Amniotic stem cell (primary cell): ENCODE results near the gene ZNF728.
"Not testable (repeated sequence)": the region's sequence is repeated elsewhere in the genome, so short reads cannot be mapped to it uniquely, and the experiment has no call there.

Experiments
- DNase-seq: peaks from one replicate; lab custom pipeline; 2025; lab: John Stamatoyannopoulos, UW

The ZNF728 gene

GRCh38 chr19:23002690-23003422 is at the start of gene ZNF728:
TSS of gene ZNF728 (minus strand) at chr19:23003176. CDS start at chr19:23003030, 146 bp downstream.
- DNase-seq = no peak

DNA sequence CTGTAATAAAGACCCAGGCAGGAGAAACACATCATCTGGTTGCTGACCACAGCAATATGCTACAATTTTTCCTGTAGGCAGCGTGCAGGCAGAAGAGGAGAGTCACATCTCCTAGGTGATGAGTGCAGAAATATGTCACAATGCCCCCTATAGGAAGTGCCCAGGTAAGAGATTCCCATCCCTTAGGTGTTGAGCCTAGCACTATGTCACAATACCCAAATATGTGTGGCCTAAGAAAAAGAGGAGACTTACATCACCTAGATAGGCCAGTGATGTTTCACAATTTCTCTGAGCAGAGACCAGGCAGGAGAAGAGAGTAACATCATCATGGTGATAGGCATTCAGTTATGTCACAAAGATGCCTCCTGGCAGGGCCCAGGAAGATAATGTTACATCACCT is 49.4 kb upstream of the ZNF728 start:
- DNase-seq = no peak

DNA sequence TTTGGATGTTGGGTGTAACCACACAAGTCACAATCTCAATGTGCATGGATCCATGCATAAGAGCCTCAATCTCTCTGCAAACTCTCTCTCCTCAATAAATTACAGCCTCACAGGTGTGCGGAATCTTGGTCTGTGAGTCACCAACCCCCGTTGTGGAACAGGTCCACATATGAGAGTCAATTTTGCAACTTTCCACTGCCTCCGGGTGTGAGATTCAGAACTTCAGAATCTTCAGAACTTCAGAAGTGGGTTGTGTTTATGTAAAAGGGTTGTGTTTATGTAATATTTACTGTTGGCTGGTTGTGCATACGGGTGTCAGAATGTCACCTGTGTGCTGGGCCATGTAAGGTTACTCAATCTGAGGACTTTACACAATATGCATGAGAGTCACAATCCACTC is 46.3 kb upstream of the ZNF728 start:
- DNase-seq = no peak

- DNase-seq = no peak
Measured at GRCh38 chr19:23046743-23047142, 43.8 kb upstream of the ZNF728 start.

GRCh38 chr19:23033721-23034120 is 30.7 kb upstream of the ZNF728 start:
- DNase-seq = no peak

GRCh38 chr19:23015660-23016059 is 12.7 kb upstream of the ZNF728 start:
- DNase-seq = no peak

GRCh38 chr19:22994957-22995356 is 8.0 kb downstream of the ZNF728 start:
- DNase-seq = not testable (repeated sequence)

DNA sequence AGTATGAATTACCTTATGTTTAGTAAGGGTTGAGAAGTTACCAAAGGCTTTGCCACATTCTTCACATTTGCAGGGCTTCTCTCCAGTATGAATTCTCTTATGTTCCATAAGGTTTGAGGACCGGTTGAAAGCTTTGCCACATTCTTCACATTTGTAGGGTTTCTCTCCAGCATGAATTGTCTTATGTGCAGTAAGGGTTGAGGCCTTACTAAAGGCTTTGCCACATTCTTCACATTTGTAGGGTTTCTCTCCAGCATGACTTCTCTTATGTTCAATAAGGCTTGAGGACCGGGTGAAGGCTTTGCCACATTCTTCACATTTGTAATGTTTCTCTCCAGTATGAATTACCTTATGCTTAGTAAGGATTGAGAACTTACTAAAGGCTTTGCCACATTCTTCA is 26.7 kb downstream of the ZNF728 start:
- no peak for DNase-seq

DNA sequence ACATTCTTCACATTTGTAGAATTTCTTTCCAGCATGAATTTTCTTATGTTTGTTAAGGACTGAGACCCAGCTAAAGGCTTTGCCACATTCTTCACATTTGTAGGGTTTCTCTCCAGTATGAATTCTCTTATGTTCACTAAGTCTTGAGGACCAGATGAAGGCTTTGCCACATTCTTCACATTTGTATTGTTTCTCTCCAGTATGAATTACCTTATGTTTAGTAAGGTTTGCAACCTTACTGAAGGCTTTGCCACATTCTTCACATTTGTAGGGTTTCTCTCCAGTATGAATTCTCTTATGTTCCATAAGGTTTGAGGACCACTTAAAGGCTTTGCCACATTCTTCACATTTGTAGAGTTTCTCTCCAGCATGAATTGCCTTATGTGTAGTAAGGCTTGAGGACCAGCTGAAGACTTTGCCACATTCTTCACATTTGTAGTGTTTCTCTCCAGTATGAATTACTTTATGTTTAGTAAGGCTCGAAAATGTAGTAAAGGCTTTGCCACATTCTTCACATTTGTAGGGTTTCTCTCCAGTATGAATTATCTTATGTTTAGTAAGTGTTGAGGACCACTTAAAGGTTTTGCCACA is 27.3 kb downstream of the ZNF728 start:
- DNase-seq = not testable (repeated sequence)

- DNase-seq = no peak
Measured at GRCh38 chr19:22945560-22945959, 57.4 kb downstream of the ZNF728 start.

DNA sequence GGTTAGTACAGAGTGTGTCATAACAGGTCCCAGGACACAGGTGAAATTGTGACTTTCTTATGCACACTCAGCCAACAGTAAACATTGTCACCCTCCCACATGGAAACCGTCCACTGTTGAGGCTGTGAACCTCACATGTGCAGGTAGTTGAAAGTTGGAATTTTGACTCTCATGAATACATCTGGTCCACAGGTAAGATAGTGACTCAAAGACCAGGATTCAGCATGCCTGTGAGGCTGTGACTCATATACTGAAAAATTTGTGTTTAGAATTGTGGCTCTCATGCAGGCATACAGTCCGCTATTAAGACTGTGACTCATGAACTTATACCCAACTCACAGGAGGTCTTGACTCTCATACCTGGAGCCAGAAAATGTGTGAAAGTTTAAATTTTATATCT is 67.8 kb downstream of the ZNF728 start:
- DNase-seq = no peak

DNA sequence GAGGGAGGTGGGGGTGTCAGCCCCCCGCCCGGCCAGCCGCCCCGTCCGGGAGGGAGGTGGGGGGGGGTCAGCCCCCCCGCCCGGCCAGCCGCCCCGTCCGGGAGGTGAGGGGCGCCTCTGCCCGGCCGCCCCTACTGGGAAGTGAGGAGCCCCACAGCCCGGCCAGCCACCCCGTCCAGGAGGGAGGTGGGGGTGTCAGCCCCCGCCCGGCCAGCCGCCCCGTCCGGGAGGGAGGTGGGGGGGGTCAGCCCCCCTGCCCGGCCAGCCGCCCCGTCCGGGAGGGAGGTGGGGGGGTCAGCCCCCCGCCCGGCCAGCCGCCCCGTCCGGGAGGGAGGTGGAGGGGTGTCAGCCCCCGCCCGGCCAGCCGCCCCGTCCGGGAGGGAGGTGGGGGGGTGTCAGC is 75.4 kb downstream of the ZNF728 start:
- DNase-seq = not testable (repeated sequence)

DNA sequence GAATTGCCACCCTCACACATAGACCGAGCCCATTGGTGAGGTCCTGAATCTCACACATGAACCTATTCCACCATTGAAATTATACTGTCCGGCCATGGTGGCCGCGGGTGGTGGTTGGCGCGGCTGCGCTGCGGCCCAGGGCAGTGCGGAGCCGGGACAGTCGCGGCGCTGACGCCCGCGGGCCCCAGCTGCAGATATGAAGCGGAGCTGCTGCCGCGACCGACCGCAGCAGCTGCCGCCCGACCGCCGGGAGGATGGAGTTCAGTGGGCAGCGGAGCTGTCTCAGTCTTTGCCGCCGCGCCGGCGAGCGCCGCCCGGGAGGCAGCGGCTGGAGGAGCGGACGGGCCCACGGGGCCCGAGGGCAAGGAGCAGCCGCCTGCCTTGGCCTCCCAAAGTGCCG is 77.8 kb downstream of the ZNF728 start:
- DNase-seq = not testable (repeated sequence)
